ENCODE data around the gene ENO3.
"Not testable (repeated sequence)": the region's sequence is repeated elsewhere in the genome, so short reads cannot be mapped to it uniquely, and the experiment has no call there.

ENO3 gene

DNA sequence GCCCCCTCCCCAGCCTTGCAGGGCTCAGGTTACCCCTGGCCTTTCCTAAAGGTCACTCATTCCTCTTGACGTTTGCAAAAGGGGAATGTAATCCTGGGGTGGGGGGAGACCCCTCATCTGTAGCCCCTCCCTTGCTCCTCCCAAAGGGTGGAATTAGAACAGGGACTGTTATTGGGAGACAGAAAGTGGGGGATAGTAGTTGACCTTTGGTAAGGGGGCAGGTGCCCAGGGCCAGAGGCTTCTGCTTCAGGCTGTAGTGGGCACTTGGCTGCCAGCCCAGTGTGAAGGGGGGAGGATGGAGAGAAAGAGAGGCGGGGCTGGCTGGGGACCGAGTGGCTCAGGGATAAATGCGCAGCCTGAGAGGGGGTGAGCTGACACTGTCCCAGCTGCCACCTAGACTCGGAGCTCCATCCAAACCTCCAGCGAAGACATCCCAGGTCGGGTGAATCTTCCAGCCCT lies at the start of gene ENO3:
Gene ENO3, plus strand, starts transcription at position 374 of the 459 bp plus-strand sequence. CDS start 711 bp downstream, outside the sequence.
- no peak for DNase-seq (ENCODE audit: low spot score)
- TF ChIP-seq, protein P1, sequence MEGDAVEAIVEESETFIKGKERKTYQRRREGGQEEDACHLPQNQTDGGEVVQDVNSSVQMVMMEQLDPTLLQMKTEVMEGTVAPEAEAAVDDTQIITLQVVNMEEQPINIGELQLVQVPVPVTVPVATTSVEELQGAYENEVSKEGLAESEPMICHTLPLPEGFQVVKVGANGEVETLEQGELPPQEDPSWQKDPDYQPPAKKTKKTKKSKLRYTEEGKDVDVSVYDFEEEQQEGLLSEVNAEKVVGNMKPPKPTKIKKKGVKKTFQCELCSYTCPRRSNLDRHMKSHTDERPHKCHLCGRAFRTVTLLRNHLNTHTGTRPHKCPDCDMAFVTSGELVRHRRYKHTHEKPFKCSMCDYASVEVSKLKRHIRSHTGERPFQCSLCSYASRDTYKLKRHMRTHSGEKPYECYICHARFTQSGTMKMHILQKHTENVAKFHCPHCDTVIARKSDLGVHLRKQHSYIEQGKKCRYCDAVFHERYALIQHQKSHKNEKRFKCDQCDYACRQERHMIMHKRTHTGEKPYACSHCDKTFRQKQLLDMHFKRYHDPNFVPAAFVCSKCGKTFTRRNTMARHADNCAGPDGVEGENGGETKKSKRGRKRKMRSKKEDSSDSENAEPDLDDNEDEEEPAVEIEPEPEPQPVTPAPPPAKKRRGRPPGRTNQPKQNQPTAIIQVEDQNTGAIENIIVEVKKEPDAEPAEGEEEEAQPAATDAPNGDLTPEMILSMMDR (IDR thresholded peaks at IDR 0.05; ENCODE audit: extremely low read depth, missing control alignments) = no peak

DNA sequence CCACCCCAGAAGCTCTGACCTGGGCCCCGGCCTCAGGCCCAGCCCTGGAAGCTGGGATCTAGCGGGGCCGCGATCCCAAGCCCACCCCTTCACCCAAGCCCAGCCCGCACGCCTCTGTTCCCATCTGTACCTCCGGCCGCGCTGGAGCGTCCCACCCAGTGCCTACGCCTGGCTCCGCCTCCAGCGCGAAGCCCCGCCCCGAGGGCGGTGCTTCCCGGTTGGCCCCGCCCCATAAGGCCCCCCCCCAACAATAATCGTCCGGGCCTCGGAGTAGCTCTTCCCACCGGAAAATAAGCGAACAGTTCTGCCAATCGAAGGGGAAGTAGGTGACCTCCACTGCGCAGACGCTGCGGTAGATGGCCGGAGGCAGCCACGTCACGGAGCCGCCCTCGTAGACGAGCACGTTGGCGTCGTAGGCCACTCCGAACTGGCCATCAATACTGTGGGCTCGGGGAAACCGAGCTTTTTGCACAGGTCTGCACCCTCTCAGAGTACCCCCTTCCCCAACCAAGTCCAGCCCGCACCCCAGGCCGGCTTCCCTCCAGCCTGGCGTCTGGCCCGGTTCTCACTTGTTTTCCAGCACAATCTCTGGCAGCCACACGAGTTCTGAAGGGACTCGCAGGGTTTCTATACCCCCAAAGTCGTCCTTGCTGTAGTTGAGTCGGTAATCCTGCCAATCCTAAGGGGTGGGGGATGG lies 49.1 kb upstream of the ENO3 start:
- peak; percentile 65 for DNase-seq (ENCODE audit: low spot score)
- TF ChIP-seq, protein P1 (IDR thresholded peaks at IDR 0.05; ENCODE audit: extremely low read depth, missing control alignments) = no peak

DNA sequence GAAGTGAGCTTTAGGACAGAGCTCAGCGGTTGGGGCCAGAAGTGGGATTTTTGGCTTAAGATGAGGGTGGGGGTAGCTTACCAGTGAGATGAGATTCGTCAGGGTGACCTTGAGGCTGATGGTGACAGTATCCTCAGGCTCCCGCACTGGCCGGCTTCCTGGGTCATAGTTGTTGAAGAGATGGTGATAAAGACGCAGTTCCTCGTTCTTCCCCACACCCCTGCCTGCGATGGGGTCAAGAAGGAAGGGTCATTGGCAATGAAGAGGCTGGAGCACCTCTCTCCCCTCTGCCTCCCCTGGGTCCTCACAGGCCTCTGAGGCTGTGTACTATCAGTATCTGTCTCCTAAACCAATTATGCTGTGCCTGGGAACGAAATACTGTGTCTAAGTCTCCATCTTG lies 48.4 kb upstream of the ENO3 start:
- DNase-seq (ENCODE audit: low spot score) = peak; percentile 5

DNA sequence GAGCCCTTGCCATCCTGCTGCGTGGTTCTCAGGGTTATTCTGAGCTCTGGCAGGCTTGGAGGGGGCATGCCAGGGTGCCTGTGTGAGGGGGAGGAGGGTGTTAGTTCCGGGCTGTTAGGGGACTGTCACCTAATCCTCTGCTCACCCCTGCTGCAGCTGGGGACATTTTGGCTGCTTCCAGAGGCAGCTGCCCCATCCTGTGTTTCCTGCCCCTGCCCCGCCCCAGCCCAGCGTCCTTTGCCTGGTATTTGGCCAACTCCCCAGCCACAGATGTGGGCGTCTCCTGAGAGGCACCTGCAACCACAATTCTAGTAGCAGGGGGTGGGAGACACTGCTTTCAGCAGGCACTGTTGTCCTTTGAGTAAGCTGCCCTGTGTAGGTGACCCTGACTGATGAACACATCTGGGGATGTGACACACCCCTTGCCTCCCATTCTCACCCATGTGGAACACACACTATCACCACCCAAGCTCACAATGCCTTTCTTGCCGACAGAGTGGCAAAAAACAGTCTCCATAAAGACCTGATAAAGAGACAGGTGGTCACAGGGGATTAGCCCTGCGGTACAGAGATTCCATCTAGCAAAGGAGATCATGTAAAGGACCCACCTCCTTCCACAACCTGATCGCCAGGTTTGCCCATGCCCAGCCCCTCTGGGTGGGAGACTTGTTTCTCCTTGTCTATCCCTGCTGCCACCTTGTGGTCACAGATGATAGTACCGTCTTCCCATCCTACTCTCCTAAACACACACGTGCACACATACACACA lies 47.7 kb upstream of the ENO3 start, which contains the start of gene CHRNE:
Gene CHRNE, minus strand, starts transcription at position 48 of the 768 bp plus-strand sequence. Its CDS starts 35 bp downstream, at position 13.
- DNase-seq (ENCODE audit: low spot score) = peak; percentile 63
- TF ChIP-seq, protein P1 (IDR thresholded peaks at IDR 0.05; ENCODE audit: extremely low read depth, missing control alignments) = peak; percentile 62

More for the DNA sequence above, 48.4 kb upstream of the ENO3 start:
- TF ChIP-seq, protein P1 (IDR thresholded peaks at IDR 0.05; ENCODE audit: extremely low read depth, missing control alignments) = no peak

DNA sequence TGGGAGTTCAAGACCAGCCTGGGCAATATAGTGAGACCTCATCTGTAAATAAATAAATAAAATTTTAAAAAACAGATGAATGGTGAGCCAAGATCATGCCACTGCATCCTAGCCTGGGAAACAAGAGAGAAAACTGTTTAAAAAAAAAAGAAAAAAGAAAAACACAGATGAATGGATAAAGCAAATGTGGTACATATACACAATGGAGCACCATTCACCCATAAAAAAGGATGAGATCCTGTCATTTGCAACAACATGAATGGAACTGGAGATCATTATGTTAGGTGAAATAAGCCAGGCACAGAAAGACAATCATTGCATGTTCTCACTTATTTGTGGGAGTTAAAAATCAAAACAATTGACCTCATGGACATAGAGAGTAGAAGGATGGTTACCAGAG lies 44.3 kb upstream of the ENO3 start:
- DNase-seq (ENCODE audit: low spot score) = not testable (repeated sequence)

DNA sequence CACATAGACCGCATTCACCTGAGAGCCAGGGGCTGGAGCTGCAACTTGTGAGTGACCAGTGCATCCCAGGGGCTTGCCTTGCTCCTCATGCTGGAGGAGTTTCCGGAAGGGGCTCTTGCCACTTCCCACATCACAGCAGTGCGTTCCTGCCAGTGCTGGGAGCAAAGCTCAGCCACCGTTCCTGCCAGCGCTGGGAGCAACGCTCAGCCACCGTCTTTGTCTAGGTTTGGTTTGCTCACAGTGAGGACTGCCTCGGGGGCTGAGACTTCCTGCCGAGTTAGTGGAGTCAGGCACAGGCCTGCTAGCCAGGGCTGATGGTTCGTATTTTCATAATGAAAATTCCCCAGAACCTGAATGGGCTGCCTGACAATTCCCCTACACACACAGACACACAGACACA lies 42.6 kb upstream of the ENO3 start:
- DNase-seq (ENCODE audit: low spot score) = no peak

DNA sequence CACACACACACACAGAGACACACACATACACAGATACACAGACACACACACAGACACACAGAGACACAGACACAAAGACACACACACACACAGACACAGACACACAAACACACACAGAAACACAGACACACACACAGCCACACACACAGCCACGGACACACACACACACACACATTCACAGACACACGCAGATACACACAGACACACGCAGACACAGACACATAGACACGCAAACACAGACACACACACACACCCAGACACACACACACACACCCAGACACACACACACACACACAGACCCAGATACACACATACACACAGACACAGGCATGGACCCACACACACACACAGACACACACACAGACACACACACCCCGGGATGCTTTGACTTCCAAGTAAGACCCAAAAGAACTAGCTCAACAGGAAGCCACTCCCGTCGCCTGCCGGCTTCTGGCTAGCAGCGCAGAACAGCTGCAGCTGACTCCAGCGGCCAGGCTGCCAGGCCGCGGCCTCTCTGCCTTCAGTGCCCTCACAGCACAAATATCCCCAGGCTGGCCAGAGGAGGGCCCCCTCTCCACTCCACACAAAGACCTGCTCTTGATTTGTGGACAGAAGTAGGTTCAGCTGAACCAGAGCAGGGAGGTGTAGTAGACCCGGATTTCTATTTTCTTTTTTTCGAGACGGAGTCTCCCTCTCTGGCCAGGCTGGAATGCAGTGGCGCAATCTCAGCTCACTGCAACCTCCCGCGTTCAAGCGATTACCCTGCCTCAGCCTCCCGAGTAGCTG lies 42.0 kb upstream of the ENO3 start:
- peak; percentile 82 for DNase-seq (ENCODE audit: low spot score)
- TF ChIP-seq, protein P1 (IDR thresholded peaks at IDR 0.05; ENCODE audit: extremely low read depth, missing control alignments) = peak; percentile 57

More for the DNA sequence above, 42.6 kb upstream of the ENO3 start:
- TF ChIP-seq, protein P1 (IDR thresholded peaks at IDR 0.05; ENCODE audit: extremely low read depth, missing control alignments) = no peak

All from GM20000 (cell line).